ENCODE results near the gene IRF8.
"Not testable (repeated sequence)": the region's sequence is repeated elsewhere in the genome, so short reads cannot be mapped to it uniquely, and the experiment has no call there.

DNA sequence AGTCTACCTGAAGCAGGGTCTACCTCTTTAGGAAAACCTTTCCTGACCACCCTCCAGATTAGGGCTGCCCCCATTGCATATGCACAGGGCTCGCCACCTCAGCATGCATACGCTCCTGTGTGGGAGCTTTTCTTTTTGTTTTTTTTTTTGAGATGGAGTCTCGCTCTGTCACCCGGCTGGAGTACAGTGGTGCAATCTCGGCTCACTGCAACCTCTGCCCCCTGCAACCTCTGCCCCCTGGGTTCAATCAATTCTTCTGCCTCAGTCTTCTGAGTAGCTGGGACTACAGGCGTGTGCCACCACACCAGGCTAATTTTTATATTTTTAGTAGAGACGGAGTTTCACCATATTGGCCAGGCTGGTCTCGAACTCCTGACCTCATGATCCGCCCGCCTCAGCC, 43.7 kb downstream of the IRF8 start:
- TF ChIP-seq, protein P1, sequence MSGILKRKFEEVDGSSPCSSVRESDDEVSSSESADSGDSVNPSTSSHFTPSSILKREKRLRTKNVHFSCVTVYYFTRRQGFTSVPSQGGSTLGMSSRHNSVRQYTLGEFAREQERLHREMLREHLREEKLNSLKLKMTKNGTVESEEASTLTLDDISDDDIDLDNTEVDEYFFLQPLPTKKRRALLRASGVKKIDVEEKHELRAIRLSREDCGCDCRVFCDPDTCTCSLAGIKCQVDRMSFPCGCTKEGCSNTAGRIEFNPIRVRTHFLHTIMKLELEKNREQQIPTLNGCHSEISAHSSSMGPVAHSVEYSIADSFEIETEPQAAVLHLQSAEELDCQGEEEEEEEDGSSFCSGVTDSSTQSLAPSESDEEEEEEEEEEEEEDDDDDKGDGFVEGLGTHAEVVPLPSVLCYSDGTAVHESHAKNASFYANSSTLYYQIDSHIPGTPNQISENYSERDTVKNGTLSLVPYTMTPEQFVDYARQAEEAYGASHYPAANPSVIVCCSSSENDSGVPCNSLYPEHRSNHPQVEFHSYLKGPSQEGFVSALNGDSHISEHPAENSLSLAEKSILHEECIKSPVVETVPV (CRISPR knock-in tag; IDR thresholded peaks at IDR 0.05), result not testable (repeated sequence)
- TF ChIP-seq ZC3H10 (CRISPR knock-in tag; IDR thresholded peaks at IDR 0.05); ZFP3 (CRISPR knock-in tag; IDR thresholded peaks at IDR 0.05); CSDC2 (CRISPR knock-in tag; IDR thresholded peaks at IDR 0.05); ZNF565 (CRISPR knock-in tag; conservative IDR thresholded peaks at IDR 0.05; ENCODE audit: low read depth); RARB (CRISPR knock-in tag; IDR thresholded peaks at IDR 0.05); ZFP30 (CRISPR knock-in tag; IDR thresholded peaks at IDR 0.05); ZNF70 (CRISPR knock-in tag; IDR thresholded peaks at IDR 0.05): not testable (repeated sequence)
- TF ChIP-seq, protein P2, sequence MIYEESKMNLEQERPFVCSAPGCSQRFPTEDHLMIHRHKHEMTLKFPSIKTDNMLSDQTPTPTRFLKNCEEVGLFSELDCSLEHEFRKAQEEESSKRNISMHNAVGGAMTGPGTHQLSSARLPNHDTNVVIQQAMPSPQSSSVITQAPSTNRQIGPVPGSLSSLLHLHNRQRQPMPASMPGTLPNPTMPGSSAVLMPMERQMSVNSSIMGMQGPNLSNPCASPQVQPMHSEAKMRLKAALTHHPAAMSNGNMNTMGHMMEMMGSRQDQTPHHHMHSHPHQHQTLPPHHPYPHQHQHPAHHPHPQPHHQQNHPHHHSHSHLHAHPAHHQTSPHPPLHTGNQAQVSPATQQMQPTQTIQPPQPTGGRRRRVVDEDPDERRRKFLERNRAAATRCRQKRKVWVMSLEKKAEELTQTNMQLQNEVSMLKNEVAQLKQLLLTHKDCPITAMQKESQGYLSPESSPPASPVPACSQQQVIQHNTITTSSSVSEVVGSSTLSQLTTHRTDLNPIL (CRISPR knock-in tag; IDR thresholded peaks at IDR 0.05; ENCODE audit: low read depth), result not testable (repeated sequence)
- TF ChIP-seq, protein P3, sequence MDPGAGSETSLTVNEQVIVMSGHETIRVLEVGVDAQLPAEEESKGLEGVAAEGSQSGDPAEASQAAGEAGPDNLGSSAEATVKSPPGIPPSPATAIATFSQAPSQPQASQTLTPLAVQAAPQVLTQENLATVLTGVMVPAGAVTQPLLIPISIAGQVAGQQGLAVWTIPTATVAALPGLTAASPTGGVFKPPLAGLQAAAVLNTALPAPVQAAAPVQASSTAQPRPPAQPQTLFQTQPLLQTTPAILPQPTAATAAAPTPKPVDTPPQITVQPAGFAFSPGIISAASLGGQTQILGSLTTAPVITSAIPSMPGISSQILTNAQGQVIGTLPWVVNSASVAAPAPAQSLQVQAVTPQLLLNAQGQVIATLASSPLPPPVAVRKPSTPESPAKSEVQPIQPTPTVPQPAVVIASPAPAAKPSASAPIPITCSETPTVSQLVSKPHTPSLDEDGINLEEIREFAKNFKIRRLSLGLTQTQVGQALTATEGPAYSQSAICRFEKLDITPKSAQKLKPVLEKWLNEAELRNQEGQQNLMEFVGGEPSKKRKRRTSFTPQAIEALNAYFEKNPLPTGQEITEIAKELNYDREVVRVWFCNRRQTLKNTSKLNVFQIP (CRISPR knock-in tag; IDR thresholded peaks at IDR 0.05; ENCODE audit: borderline replicate concordance, low read depth), result not testable (repeated sequence)
- TF ChIP-seq, protein P4, sequence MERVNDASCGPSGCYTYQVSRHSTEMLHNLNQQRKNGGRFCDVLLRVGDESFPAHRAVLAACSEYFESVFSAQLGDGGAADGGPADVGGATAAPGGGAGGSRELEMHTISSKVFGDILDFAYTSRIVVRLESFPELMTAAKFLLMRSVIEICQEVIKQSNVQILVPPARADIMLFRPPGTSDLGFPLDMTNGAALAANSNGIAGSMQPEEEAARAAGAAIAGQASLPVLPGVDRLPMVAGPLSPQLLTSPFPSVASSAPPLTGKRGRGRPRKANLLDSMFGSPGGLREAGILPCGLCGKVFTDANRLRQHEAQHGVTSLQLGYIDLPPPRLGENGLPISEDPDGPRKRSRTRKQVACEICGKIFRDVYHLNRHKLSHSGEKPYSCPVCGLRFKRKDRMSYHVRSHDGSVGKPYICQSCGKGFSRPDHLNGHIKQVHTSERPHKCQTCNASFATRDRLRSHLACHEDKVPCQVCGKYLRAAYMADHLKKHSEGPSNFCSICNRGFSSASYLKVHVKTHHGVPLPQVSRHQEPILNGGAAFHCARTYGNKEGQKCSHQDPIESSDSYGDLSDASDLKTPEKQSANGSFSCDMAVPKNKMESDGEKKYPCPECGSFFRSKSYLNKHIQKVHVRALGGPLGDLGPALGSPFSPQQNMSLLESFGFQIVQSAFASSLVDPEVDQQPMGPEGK (CRISPR knock-in tag; IDR thresholded peaks at IDR 0.05; ENCODE audit: borderline replicate concordance), result not testable (repeated sequence)
- TF ChIP-seq, protein P5, sequence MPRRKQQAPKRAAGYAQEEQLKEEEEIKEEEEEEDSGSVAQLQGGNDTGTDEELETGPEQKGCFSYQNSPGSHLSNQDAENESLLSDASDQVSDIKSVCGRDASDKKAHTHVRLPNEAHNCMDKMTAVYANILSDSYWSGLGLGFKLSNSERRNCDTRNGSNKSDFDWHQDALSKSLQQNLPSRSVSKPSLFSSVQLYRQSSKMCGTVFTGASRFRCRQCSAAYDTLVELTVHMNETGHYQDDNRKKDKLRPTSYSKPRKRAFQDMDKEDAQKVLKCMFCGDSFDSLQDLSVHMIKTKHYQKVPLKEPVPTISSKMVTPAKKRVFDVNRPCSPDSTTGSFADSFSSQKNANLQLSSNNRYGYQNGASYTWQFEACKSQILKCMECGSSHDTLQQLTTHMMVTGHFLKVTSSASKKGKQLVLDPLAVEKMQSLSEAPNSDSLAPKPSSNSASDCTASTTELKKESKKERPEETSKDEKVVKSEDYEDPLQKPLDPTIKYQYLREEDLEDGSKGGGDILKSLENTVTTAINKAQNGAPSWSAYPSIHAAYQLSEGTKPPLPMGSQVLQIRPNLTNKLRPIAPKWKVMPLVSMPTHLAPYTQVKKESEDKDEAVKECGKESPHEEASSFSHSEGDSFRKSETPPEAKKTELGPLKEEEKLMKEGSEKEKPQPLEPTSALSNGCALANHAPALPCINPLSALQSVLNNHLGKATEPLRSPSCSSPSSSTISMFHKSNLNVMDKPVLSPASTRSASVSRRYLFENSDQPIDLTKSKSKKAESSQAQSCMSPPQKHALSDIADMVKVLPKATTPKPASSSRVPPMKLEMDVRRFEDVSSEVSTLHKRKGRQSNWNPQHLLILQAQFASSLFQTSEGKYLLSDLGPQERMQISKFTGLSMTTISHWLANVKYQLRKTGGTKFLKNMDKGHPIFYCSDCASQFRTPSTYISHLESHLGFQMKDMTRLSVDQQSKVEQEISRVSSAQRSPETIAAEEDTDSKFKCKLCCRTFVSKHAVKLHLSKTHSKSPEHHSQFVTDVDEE (CRISPR knock-in tag; IDR thresholded peaks at IDR 0.05), result not testable (repeated sequence)
